CD4-positive, alpha-beta memory T cell (primary cell): ENCODE measurements around the gene MCRS1. TPM values are rescaled to one million over a fixed set of nuclear protein-coding genes. Genes with fewer than 3 reads are reported as not detected.
"Not testable (repeated sequence)": the region's sequence is repeated elsewhere in the genome, so short reads cannot be mapped to it uniquely, and the experiment has no call there.

Source experiments
- CTCF ChIA-PET: fragments of 350-600 bp; sonication (Branson Sonifier 250); formaldehyde crosslinking; loops from one replicate; lab custom pipeline; 2021; ENCODE audit warnings: inconsistent platforms; ENCODE audit not compliant: partially characterized antibody; lab: Charles Lee
- POLR2A ChIA-PET: fragments of 350-600 bp; sonication (Branson Sonifier 250); formaldehyde crosslinking; loops from one replicate; lab custom pipeline; 2021; ENCODE audit not compliant: partially characterized antibody; lab: Charles Lee
- DNase-seq, 5 donors: peaks; one replicate each; pipeline versions ENCODE4 v3.0.0 to v3.0.0-alpha.2; 2020 to 2022; ENCODE audit warnings: mixed read lengths in 1 of 5
- H3K27ac ChIP-seq: one replicate; pipeline ENCODE4 v1.7.0; 2013; ENCODE audit warnings: low read depth, low read length
- H3K27me3 ChIP-seq: 2 replicates; pipeline ENCODE4 v1.7.0; 2013; ENCODE audit warnings: mild to moderate bottlenecking, low read length, moderate library complexity; ENCODE audit not compliant: insufficient read depth
- H3K36me3 ChIP-seq: 2 replicates; pipeline ENCODE4 v1.7.0; 2013; ENCODE audit warnings: mild to moderate bottlenecking, low read length, moderate library complexity; ENCODE audit not compliant: insufficient read depth
- H3K4me1 ChIP-seq: 2 replicates; pipeline ENCODE4 v1.7.0; 2013; ENCODE audit warnings: mild to moderate bottlenecking, low read length, moderate library complexity; ENCODE audit not compliant: insufficient read depth
- H3K4me3 ChIP-seq, 2 donors: one replicate each; pipeline ENCODE4 v1.7.0; 2013; ENCODE audit warnings: low read length in 2 of 2, mild to moderate bottlenecking in 1 of 2
- H3K9me3 ChIP-seq, 2 donors: one replicate each; pipeline ENCODE4 v1.7.0; 2013; ENCODE audit warnings: low read length in 2 of 2, control low read depth in 1 of 2; ENCODE audit not compliant: control insufficient read depth in 1 of 2
- H3K27ac Mint-ChIP-seq, 7 donors: one replicate each; pipeline ENCODE4 v1.8.0; 2020 to 2021; ENCODE audit warnings: mixed read lengths in 7 of 7, mild to moderate bottlenecking in 6 of 7, inconsistent platforms in 3 of 7, moderate library complexity in 3 of 7
- H3K27me3 Mint-ChIP-seq, 2 donors: one replicate each; pipeline ENCODE4 v1.8.0; 2020 to 2021; ENCODE audit warnings: mixed read lengths in 2 of 2
- H3K36me3 Mint-ChIP-seq, 2 donors: one replicate each; pipeline ENCODE4 v1.8.0; 2020 to 2021; ENCODE audit warnings: mixed read lengths in 2 of 2, inconsistent platforms in 1 of 2, mild to moderate bottlenecking in 1 of 2
- H3K4me1 Mint-ChIP-seq, 4 donors: one replicate each; pipeline ENCODE4 v1.8.0; 2020 to 2021; ENCODE audit warnings: mixed read lengths in 4 of 4, mild to moderate bottlenecking in 1 of 4
- H3K4me3 Mint-ChIP-seq, 8 donors: one replicate each; pipeline ENCODE4 v1.8.0; 2020 to 2021; ENCODE audit warnings: mixed read lengths in 8 of 8, mild to moderate bottlenecking in 7 of 8, moderate library complexity in 6 of 8, inconsistent platforms in 3 of 8
- H3K9me3 Mint-ChIP-seq, 8 donors: one replicate each; pipeline ENCODE4 v1.8.0; 2020 to 2021; ENCODE audit warnings: mixed read lengths in 8 of 8, mild to moderate bottlenecking in 5 of 8, inconsistent platforms in 3 of 8, moderate library complexity in 1 of 8
- intact Hi-C: fragments of 100-400 bp; cut with micrococcal nuclease; formaldehyde crosslinking; loops from one replicate; pipeline ENCODE4 v1.15.1; 2023
- polyA plus RNA-seq, 2 donors: library from polyadenylated mRNA; unstranded; fragments of 300-500 nt; fragmentation: Illumina TruSeq; gene quantifications; one replicate each; pipeline ENCODE4 v1.2.3, GENCODE V29; 2021
- total RNA-seq, 2 experiments: library from RNA; stranded (reverse); gene quantifications; one replicate each; pipeline ENCODE4 v1.2.3, GENCODE V29; 2021

The MCRS1 gene, protein sequence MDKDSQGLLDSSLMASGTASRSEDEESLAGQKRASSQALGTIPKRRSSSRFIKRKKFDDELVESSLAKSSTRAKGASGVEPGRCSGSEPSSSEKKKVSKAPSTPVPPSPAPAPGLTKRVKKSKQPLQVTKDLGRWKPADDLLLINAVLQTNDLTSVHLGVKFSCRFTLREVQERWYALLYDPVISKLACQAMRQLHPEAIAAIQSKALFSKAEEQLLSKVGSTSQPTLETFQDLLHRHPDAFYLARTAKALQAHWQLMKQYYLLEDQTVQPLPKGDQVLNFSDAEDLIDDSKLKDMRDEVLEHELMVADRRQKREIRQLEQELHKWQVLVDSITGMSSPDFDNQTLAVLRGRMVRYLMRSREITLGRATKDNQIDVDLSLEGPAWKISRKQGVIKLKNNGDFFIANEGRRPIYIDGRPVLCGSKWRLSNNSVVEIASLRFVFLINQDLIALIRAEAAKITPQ
- 10 to 100 TPM; 77.0 to 78.4 TPM for total RNA-seq
- polyA plus RNA-seq = 10 to 100 TPM; 58.0 to 59.6 TPM

DNA sequence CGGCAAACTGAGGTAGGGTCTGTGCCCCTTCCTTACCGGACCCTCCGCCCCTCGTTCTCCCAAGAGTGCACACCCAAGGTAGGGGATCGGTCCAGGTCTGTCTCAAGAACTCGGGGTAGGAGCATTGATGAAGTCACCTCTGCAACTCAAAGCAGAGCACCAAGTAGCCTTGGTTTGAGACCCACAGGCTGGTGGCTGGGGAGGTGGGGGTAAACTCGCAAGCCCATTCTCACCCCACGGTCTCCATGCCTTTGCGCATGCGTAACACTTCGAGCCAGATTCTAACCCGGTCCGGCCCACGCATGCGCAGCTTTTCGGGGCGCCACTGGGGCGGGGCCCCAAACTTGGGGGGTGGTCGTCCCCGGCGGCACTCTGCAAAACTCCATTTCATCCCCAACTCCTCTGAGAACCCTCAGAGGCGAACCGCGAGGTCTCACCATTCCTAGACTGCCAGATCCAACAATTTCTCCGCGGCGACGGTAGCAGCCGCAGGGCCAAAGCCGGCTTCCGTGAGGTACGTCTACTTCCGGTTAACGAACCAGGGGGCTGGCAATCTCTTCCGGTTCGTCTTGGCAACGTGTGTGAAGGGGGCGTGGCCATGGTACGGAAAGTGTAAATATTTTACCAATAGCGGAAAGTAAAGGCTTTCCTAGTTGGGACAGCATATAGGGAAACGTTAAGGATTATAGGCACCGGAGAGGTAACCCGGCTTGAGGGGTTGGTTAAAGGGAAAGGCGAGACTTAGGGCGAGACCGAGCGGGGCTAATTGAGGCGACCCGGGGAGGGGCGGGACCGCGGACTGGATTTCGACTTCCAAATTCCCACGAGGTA lies at the start of gene MCRS1:
Gene MCRS1, minus strand, starts transcription at position 532 of the 831 bp plus-strand sequence. CDS start 1,411 bp downstream, outside the sequence.
- Histone ChIP-seq H3K4me1 (peaks cover 49% of the 10 kb centered on the region), H3K36me3 (peaks cover 20% of the 10 kb centered on the region), H3K27ac (peak within 1 kb of the TSS; percentile 89), H3K9me3 (no peaks in the 10 kb centered on the region), H3K4me3 (peak within 1 kb of the TSS; percentile 88 to 100), H3K27me3 (no peaks in the 10 kb centered on the region)
- peaks cover 14 to 35% of the 10 kb centered on the region in 2 donors for H3K36me3 Mint-ChIP-seq
- H3K4me3 Mint-ChIP-seq = peak within 1 kb of the TSS; percentile 92 to 100 (median 99)
- peaks cover 32 to 71% (median 54%) of the 10 kb centered on the region in 4 donors for H3K4me1 Mint-ChIP-seq
- no peaks in the 10 kb centered on the region for H3K27me3 Mint-ChIP-seq
- intact Hi-C loops = loop anchor here (1.0 to 5.0 kb wide), 6 partner anchors 15 to 201 kb away; partner anchors contain the start of genes FMNL3, PRPF40B, SPATS2 and TMBIM6
- H3K27ac Mint-ChIP-seq = peak within 1 kb of the TSS; percentile 93 to 100 (median 99)
- CTCF ChIA-PET = interaction anchor here (1.0 to 2.0 kb wide), 5 partner anchors 11 to 210 kb away, joined by 3 to 6 read pairs (median 4); partner anchors contain the start of gene PRPF40B
- peaks cover 0 to 2% (median 0%) of the 10 kb centered on the region in 8 donors for H3K9me3 Mint-ChIP-seq
- DNase-seq = peak; percentile 92 to 94 (median 93)
- POLR2A ChIA-PET = interaction anchor here (0.6 to 2.4 kb wide), 10 partner anchors 11 to 437 kb away, joined by 3 to 19 read pairs (median 5); partner anchors contain the start of genes KCNH3, PRPF40B, SPATS2 and TMBIM6

- H3K9me3 Mint-ChIP-seq = peaks cover 0 to 4% (median 0%) of the 10 kb centered on the region in 8 donors
- peaks cover 8 to 16% (median 12%) of the 10 kb centered on the region in 4 donors for H3K4me1 Mint-ChIP-seq
- Histone ChIP-seq H3K4me3 (no peak overlapping the region), H3K4me1 (peaks cover 9% of the 10 kb centered on the region), H3K9me3 (no peaks in the 10 kb centered on the region), H3K36me3 (no peaks in the 10 kb centered on the region), H3K27ac (no peak overlapping the region), H3K27me3 (no peaks in the 10 kb centered on the region)
- H3K27me3 Mint-ChIP-seq = peaks cover 3 to 5% of the 10 kb centered on the region in 2 donors
- intact Hi-C loops = no loop called here
- no peak for DNase-seq
- no peak overlapping the region for H3K4me3 Mint-ChIP-seq
- CTCF ChIA-PET = interaction anchor here (0.6 kb wide), 1 partner anchor 377 kb away, joined by 3 read pairs; no protein-coding TSS in a partner anchor
- POLR2A ChIA-PET = no interaction called here
- no peaks in the 10 kb centered on the region for H3K36me3 Mint-ChIP-seq
- H3K27ac Mint-ChIP-seq = no peak overlapping the region
Measured at GRCh38 chr12:49616533-49617219, 48.7 kb upstream of the MCRS1 start.

- H3K4me3 Mint-ChIP-seq = no peak overlapping the region
- intact Hi-C loops = no loop called here
- Histone ChIP-seq H3K27ac (no peak overlapping the region), H3K36me3 (no peaks in the 10 kb centered on the region), H3K9me3 (no peaks in the 10 kb centered on the region), H3K4me1 (no peaks in the 10 kb centered on the region), H3K27me3 (no peaks in the 10 kb centered on the region), H3K4me3 (no peak overlapping the region)
- CTCF ChIA-PET = interaction anchor here (0.7 to 3.0 kb wide), 3 partner anchors 8 to 257 kb away, joined by 3 to 9 read pairs (median 3); partner anchors contain the start of gene PRPF40B
- peaks cover 3 to 5% of the 10 kb centered on the region in 2 donors for H3K27me3 Mint-ChIP-seq
- DNase-seq = no peak
- H3K27ac Mint-ChIP-seq = no peak overlapping the region
- peaks cover 4 to 7% (median 5%) of the 10 kb centered on the region in 4 donors for H3K4me1 Mint-ChIP-seq
- H3K36me3 Mint-ChIP-seq = no peaks in the 10 kb centered on the region
- POLR2A ChIA-PET = no interaction called here
- peaks cover 0 to 4% (median 0%) of the 10 kb centered on the region in 8 donors for H3K9me3 Mint-ChIP-seq
Measured at GRCh38 chr12:49615725-49616124, 47.8 kb upstream of the MCRS1 start.

GRCh38 chr12:49612210-49612609 lies 44.3 kb upstream of the MCRS1 start:
- Mint-ChIP-seq H3K27ac (no peak overlapping the region), H3K9me3 (peaks cover 0 to 12% (median 8%) of the 10 kb centered on the region in 8 donors), H3K27me3 (peaks cover 9 to 10% of the 10 kb centered on the region in 2 donors), H3K36me3 (no peaks in the 10 kb centered on the region), H3K4me1 (peaks cover 0 to 7% (median 4%) of the 10 kb centered on the region in 4 donors), H3K4me3 (no peak overlapping the region)
- POLR2A ChIA-PET = interaction anchor here (0.9 kb wide), 1 partner anchor 20 kb away, joined by 3 read pairs; no protein-coding TSS in a partner anchor
- Histone ChIP-seq H3K27ac (no peak overlapping the region), H3K27me3 (no peaks in the 10 kb centered on the region), H3K4me3 (no peak overlapping the region), H3K9me3 (no peaks in the 10 kb centered on the region), H3K4me1 (no peaks in the 10 kb centered on the region), H3K36me3 (no peaks in the 10 kb centered on the region)
- intact Hi-C loops = no loop called here
- DNase-seq = no peak
- CTCF ChIA-PET = interaction anchor here (0.7 to 1.0 kb wide), 4 partner anchors 11 to 213 kb away, joined by 3 to 4 read pairs (median 4); partner anchors contain the start of gene PRPF40B

- intact Hi-C loops, H3K27ac ChIP-seq, H3K4me1 Mint-ChIP-seq, H3K9me3 ChIP-seq, H3K36me3 Mint-ChIP-seq, H3K4me3 Mint-ChIP-seq, DNase-seq, H3K36me3 ChIP-seq, H3K4me3 ChIP-seq, H3K27ac Mint-ChIP-seq, H3K4me1 ChIP-seq, H3K27me3 ChIP-seq: not testable (repeated sequence)
- peaks cover 9 to 12% of the 10 kb centered on the region in 2 donors for H3K27me3 Mint-ChIP-seq
- ChIA-PET POLR2A (interaction anchor here (0.8 to 1.6 kb wide), 2 partner anchors 12 to 25 kb away, joined by 3 read pairs; partner anchors contain the start of gene PRPF40B), CTCF (interaction anchor here (0.6 kb wide), 1 partner anchor 8 kb away, joined by 3 read pairs; no protein-coding TSS in a partner anchor)
- H3K9me3 Mint-ChIP-seq = peaks cover 0 to 12% (median 8%) of the 10 kb centered on the region in 8 donors
Measured at GRCh38 chr12:49610785-49611184, 42.8 kb upstream of the MCRS1 start.

DNA sequence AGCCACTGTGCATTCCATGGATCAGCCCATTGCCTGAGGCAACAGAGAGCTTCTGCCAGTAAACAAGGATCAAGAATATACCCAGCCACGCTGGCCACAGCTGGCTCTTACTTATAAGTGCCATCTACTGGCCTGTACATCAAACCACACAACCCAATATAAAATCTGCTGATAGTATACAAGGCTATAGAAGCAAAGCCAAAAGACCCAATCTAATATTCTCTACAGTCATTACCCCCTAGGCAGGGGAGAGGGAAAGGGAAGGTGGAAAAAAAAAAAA lies 41.9 kb upstream of the MCRS1 start:
- intact Hi-C loops = no loop called here
- H3K27me3 ChIP-seq = no peaks in the 10 kb centered on the region
- POLR2A ChIA-PET = interaction anchor here (1.6 kb wide), 1 partner anchor 26 kb away, joined by 3 read pairs; no protein-coding TSS in a partner anchor

More for the DNA sequence above, 41.9 kb upstream of the MCRS1 start:
- H3K27ac ChIP-seq = no peak overlapping the region
- Mint-ChIP-seq H3K4me3 (no peak overlapping the region), H3K27me3 (peaks cover 9 to 12% of the 10 kb centered on the region in 2 donors), H3K4me1 (no peaks in the 10 kb centered on the region), H3K9me3 (peaks cover 0 to 12% (median 8%) of the 10 kb centered on the region in 8 donors), H3K27ac (no peak overlapping the region), H3K36me3 (no peaks in the 10 kb centered on the region)
- no peak overlapping the region for H3K4me3 ChIP-seq
- no peak for DNase-seq
- CTCF ChIA-PET = interaction anchor here (1.2 kb wide), 1 partner anchor 251 kb away, joined by 4 read pairs; no protein-coding TSS in a partner anchor
- H3K9me3 ChIP-seq = no peaks in the 10 kb centered on the region
- H3K36me3 ChIP-seq = no peaks in the 10 kb centered on the region
- H3K4me1 ChIP-seq = no peaks in the 10 kb centered on the region
